ENCODE measurements around the gene FAM111B.

DNA sequence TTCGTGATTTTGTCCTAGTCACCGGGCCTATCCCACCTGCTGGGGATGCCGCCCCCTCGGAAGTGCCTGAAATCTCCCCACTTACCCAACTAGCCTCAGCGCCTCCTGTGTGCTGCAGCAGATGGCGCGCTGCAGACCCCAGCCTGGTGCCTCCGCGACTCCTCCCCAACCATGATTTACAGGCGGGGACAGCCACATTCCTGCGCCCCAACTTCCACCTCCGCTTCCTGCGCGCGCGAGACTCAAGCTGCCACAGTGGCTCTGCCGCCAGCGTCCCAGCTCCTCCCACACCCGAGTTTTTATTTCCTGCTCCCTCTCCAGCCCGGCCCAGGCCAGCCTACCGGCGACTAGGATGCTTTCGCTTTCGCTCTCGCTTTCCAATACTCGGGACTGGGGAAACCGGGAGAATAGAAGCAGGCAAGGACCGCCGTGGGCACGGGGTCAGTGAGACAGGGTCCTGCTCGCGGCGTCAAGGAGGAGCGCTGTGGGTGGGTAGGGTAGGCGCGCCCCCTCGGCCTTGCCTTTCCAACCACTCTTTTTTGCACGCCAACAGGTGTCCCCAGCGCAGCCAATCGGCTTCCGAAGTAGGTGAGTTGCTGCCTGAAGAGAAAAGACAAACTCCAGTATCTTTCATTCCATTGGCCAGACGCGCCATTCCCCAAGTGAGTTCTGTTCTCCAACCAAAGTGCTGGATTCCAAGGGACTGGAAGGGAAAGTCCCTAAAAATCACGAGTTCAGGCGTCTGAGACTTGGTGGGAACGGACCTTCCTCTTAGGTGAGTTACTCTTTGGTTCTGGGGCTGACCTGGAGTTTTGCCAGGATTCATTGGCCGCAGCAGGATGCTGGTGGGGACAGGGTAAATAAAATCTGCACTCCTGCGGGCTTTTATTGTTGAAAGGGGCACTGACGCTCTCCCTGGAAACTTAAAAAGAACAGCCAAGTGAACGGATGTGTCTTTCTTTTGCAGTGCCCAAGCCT is 35.8 kb downstream of the FAM111B start, which contains the start of gene FAM111A:
- TF ChIP-seq EP300 (IDR thresholded peaks at IDR 0.05), result peak in 1 of 2 donors; percentile 88
- TF ChIP-seq, protein P1, sequence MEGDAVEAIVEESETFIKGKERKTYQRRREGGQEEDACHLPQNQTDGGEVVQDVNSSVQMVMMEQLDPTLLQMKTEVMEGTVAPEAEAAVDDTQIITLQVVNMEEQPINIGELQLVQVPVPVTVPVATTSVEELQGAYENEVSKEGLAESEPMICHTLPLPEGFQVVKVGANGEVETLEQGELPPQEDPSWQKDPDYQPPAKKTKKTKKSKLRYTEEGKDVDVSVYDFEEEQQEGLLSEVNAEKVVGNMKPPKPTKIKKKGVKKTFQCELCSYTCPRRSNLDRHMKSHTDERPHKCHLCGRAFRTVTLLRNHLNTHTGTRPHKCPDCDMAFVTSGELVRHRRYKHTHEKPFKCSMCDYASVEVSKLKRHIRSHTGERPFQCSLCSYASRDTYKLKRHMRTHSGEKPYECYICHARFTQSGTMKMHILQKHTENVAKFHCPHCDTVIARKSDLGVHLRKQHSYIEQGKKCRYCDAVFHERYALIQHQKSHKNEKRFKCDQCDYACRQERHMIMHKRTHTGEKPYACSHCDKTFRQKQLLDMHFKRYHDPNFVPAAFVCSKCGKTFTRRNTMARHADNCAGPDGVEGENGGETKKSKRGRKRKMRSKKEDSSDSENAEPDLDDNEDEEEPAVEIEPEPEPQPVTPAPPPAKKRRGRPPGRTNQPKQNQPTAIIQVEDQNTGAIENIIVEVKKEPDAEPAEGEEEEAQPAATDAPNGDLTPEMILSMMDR (IDR thresholded peaks at IDR 0.05), result peak in 2 of 5 experiments; percentile 15 to 42
